AML-193 (cell line): ENCODE measurements around the gene STIM1.

Source experiments
- DNase-seq, 2 experiments: peaks; one replicate each; lab custom pipeline; 2025; lab: John Stamatoyannopoulos, UW

STIM1 gene

GRCh38 chr11:3830730-3831129 is 24.7 kb upstream of the STIM1 start:
- no peak for DNase-seq

DNA sequence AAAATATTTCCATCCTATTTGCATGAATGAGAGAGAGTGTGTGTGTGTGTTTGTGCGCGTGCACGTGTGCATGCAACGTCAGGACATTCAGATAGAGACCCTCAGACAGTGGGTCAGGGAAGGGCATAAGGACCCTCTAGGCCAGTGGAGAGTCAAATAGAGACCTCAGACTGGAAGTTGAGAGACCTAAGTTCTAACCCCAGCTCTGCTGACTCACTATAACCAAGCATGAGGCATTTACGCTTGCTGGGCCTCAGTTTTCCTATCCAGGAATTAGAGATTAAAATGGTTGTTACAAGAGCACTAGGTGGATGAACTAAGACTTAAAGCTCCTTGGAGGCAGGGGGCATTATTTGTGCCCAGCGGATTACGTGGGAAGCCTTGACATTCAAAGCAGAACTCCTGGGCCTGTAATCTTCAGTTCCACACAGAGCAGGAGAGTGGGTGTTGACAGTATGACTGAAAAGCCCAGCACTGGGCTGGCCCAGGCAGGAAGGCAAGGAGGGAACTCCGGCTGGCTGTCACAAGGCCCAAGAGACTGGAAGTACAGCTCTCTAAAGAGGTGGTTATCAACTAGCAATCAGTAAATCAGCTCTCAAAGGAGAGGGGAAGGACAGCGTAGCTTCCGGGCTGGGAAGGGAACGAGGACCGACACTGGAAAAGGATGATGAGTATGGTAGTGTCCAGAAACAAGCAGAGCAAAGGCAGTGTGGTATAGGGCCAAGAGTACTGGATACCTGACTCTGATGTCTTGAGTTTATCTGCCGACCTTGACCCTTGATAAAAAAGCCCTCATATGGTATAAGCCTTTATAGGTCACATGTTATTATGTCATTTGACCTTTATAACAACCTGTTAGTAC is 23.9 kb upstream of the STIM1 start:
- DNase-seq = no peak

GRCh38 chr11:3832816-3833215 is 22.6 kb upstream of the STIM1 start:
- DNase-seq = no peak

DNA sequence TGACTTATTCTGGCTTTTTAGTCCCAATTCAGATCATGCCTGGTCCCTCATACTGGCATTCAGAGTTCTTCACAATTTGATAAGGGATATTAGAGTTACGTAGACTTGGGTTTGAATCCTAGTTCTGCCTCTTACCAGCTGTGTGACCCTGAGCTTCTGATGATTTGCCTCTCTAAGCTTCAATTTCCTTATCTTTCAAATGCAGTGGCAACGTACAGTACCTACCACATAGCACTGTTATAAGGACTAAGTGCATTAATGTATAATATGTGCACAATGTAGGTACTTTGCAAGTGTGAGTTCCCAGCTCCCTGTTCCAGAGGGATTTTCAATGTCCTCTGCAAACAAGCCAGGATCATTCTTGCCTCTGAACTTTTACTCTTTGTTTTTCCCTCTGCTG is 22.0 kb upstream of the STIM1 start:
- no peak for DNase-seq

DNA sequence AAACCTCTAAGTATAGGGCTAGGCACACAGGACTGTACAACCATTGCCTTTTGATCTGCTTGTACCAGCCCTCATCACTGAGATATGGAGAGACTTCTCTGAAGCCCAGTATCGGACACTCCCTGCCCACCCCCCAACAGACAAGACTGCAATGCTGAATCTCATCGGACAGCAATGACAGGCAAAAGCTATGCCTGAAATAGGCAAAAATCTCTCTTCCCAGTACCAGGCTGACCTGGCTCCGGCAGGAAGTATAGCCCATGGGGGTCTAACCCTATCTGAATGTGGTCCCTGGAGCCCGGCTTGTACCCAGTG is 21.2 kb upstream of the STIM1 start:
- DNase-seq = no peak

GRCh38 chr11:3834664-3835461 is 20.6 kb upstream of the STIM1 start:
- DNase-seq = peak; percentile 80 to 81

- no peak for DNase-seq
Measured at GRCh38 chr11:3835751-3836150, 19.7 kb upstream of the STIM1 start.

DNA sequence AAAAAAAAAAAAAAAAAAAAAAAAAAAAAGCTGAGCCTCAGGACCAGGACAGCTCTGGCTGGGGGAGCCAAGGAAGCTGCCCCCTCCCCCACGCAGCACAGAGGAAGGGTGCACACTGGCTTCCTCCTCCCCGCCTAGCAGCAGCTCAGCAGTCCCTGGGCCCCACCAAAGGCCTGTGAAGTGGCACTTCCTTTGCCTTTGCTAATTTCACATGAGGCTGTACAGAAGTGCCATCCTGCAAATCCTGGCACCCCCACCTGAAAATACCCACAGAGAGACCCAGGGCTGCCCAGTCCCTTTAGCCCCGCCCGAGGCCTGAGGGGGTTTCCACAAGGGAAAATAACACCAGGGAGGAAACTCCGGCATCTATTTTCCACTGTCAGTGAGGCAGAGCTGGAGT is 18.6 kb upstream of the STIM1 start:
- DNase-seq = peak; percentile 62 to 75

DNA sequence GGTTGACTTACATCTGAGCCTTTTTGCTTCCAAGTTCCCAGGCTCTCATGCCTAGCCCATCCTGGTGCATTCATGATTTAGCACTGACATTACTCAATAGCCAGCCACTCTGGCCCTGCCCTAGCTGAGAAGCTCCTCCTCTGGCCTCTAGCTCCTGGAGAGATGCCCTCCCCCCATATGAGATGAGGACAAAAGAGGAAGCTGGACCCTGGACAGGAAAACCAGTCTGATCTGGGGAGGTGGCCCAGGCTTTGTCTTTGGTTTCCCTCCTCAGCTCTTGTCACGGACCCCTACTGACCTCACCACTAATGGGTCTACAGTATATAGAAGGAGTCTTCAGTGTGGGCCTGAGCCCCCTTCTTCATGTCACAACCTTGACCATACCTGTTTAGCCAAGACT is 17.7 kb upstream of the STIM1 start:
- DNase-seq = peak; percentile 95 to 98

- peak; percentile 34 to 60 for DNase-seq
Measured at GRCh38 chr11:3838504-3838903, 17.0 kb upstream of the STIM1 start.

GRCh38 chr11:3840004-3840869 is 15.2 kb upstream of the STIM1 start:
- DNase-seq = no peak

GRCh38 chr11:3840870-3841425 is 14.5 kb upstream of the STIM1 start, which contains the start of gene RHOG:
Gene RHOG (minus strand): TSS chr11:3840959. CDS start chr11:3828138, 12,821 bp downstream.
- DNase-seq = peak; percentile 78 to 80

GRCh38 chr11:3841426-3842350 is 13.8 kb upstream of the STIM1 start:
- DNase-seq = peak; percentile 78 to 86

DNA sequence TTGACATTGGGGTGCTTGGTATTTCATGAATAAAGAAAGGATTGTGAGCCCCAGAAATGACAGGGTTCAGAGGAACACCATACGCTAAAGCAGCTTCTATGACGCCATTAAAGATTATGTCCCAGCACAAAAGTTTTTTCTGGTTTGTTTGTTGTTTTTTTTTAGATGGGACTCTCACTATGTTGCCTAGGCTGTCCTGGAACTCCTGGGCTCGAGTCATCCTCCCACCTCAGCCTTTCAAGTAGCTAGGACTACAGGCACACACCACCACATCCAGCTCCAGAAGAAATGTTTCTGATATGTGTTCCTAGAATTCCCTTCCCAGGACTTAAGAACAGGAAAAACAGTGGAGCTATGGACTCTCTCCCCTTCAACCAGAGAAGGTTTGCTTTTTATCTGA is 12.1 kb upstream of the STIM1 start:
- no peak for DNase-seq

GRCh38 chr11:3845246-3845645 is 10.2 kb upstream of the STIM1 start:
- no peak for DNase-seq

- no peak for DNase-seq
Measured at GRCh38 chr11:3845670-3846069, 9.8 kb upstream of the STIM1 start.

- peak; percentile 41 to 65 for DNase-seq
Measured at GRCh38 chr11:3849297-3849874, 6.1 kb upstream of the STIM1 start.

- DNase-seq = no peak
Measured at GRCh38 chr11:3853545-3853842, 2.0 kb upstream of the STIM1 start.

DNA sequence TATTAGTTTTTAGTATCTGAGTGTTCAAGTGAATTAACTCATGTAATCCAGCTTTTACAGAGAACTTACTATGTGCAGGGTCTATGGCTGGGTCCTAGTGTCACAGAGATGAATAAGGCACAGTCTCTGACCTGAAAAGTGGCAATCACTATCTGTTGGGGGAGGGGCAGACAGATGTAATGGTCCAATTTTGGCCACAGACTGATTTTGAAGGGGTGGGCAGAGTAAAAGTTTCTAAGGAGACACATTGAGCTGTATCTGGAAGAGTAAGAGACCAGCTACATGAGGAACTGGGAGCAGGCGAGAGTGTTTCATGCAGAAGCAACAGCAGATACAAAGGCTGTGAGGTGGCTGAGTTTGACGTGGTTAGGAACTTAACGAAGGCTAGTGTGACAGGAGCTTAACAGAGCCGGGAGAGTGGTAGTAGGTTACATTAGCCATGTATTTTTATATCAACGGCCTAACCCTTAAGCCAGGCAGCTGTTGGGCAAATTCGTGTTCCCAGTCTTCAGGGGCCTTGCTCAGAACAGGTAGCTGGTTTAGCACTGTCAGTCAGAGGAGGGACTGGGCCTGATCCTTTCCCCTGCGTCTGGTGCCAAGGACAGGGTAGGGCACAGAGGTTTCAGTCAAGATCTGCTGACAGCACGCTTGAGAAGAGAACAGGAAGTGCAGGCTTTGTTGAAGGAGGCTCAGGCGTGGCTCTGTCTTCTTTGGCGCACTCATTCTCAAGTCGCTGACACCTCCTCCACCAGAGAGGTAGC is 1.4 kb upstream of the STIM1 start:
- DNase-seq = peak; percentile 57

GRCh38 chr11:3854660-3854976 is 846 bp upstream of the STIM1 start:
- no peak for DNase-seq
